ENCODE measurements around the gene EEF1AKMT2. TPM values are rescaled to one million over a fixed set of nuclear protein-coding genes. Genes with fewer than 3 reads are reported as not detected.

EEF1AKMT2 gene
- polyA plus RNA-seq, 1 of the 3 experiments (the other 2 are of a cell fraction): 14.0 TPM

- H3K9me3 ChIP-seq: no peaks in the 10 kb centered on the region
- CTCF ChIA-PET: interaction anchor here (0.6 to 1.2 kb wide), 3 partner anchors 15 to 169 kb away, joined by 3 to 4 read pairs (median 3); no protein-coding TSS in a partner anchor
- H3K4me1 ChIP-seq (ENCODE audit: control insufficient read depth in 1 of 2, insufficient read depth in 2 of 2, low read depth in 1 of 2, low read length in 1 of 2): peaks cover 6 to 9% of the 10 kb centered on the region in 2 experiments; a peak in 2 of 4 replicates
- no peak overlapping the region for H2AFZ ChIP-seq (ENCODE audit: low read depth)
- DNase-seq: no peak
- 97% methylated on average over 4 of the region's 4 CpGs for WGBS (ENCODE audit: low lambda C conversion rate)
- H3K36me3 ChIP-seq (replicated peaks in 1 of 2; ENCODE audit: control insufficient read depth in 1 of 2, insufficient read depth in 2 of 2, low read length in 1 of 2): no peaks in the 10 kb centered on the region
- H3K9me2 ChIP-seq: no peaks in the 10 kb centered on the region
- no peaks in the 10 kb centered on the region; the same call in 1 of the 2 replicates for H3K79me2 ChIP-seq (ENCODE audit: insufficient read depth)
- no peaks in the 10 kb centered on the region for H3K27me3 ChIP-seq (ENCODE audit: insufficient read depth)
- H4K20me1 ChIP-seq (ENCODE audit: insufficient read depth): peaks cover 14% of the 10 kb centered on the region; the same call in 1 of the 2 replicates
- H3K9ac ChIP-seq: no peak overlapping the region
- POLR2A ChIA-PET: no interaction called here
- H3K27ac ChIP-seq (ENCODE audit: low read depth in 2 of 2, low read length in 1 of 2): no peak overlapping the region
- no peaks in the 10 kb centered on the region for H3F3A ChIP-seq (replicated peaks; ENCODE audit: insufficient read depth)
- H3K4me2 ChIP-seq: no peak overlapping the region
- no peak overlapping the region for H3K4me3 ChIP-seq (ENCODE audit: low read depth in 2 of 2, low read length in 1 of 2)
- TF ChIP-seq PBX3 (IDR thresholded peaks at IDR 0.05) (no peak), FOSL2 (IDR thresholded peaks at IDR 0.05; ENCODE audit: borderline replicate concordance, low read depth) (no peak), MEF2A (IDR thresholded peaks at IDR 0.05; ENCODE audit: borderline replicate concordance, low read depth) (no peak), JUND (IDR thresholded peaks at IDR 0.05) (no peak), RAD21 (IDR thresholded peaks at IDR 0.05; ENCODE audit: low read length) (no peak), TCF12 (IDR thresholded peaks at IDR 0.05) (no peak), EZH2phosphoT487 (IDR thresholded peaks at IDR 0.05; ENCODE audit: borderline replicate concordance, low read depth) (no peak), USF1 (IDR thresholded peaks at IDR 0.05; ENCODE audit: borderline replicate concordance, low read depth) (no peak), RXRA (IDR thresholded peaks at IDR 0.05; ENCODE audit: borderline replicate concordance, low read depth) (no peak)
Measured at GRCh38 chr10:124716369-124716768, 75.3 kb downstream of the EEF1AKMT2 start.

GRCh38 chr10:124715439-124715838 is 76.2 kb downstream of the EEF1AKMT2 start:
- H3K27me3 ChIP-seq (ENCODE audit: insufficient read depth): no peaks in the 10 kb centered on the region
- no peaks in the 10 kb centered on the region for H3F3A ChIP-seq (replicated peaks; ENCODE audit: insufficient read depth)
- CTCF ChIA-PET: no interaction called here
- no peak overlapping the region for H3K4me3 ChIP-seq (ENCODE audit: low read depth in 2 of 2, low read length in 1 of 2)
- H4K20me1 ChIP-seq (ENCODE audit: insufficient read depth): peaks cover 14% of the 10 kb centered on the region; the same call in 1 of the 2 replicates
- DNase-seq: no peak
- no peaks in the 10 kb centered on the region for H3K9me2 ChIP-seq
- WGBS (ENCODE audit: low lambda C conversion rate): 70% methylated on average over 5 of the region's 6 CpGs
- peaks cover 6 to 9% of the 10 kb centered on the region in 2 experiments; a peak in 2 of 4 replicates for H3K4me1 ChIP-seq (ENCODE audit: control insufficient read depth in 1 of 2, insufficient read depth in 2 of 2, low read depth in 1 of 2, low read length in 1 of 2)
- no peaks in the 10 kb centered on the region for H3K36me3 ChIP-seq (replicated peaks in 1 of 2; ENCODE audit: control insufficient read depth in 1 of 2, insufficient read depth in 2 of 2, low read length in 1 of 2)
- H3K27ac ChIP-seq (ENCODE audit: low read depth in 2 of 2, low read length in 1 of 2): no peak overlapping the region
- H3K4me2 ChIP-seq: no peak overlapping the region
- H3K79me2 ChIP-seq (ENCODE audit: insufficient read depth): no peaks in the 10 kb centered on the region; the same call in none of the 2 replicates
- no peaks in the 10 kb centered on the region for H3K9me3 ChIP-seq
- POLR2A ChIA-PET: no interaction called here
- no peak overlapping the region for H3K9ac ChIP-seq
- no peak overlapping the region for H2AFZ ChIP-seq (ENCODE audit: low read depth)
- TF ChIP-seq SMC3 (IDR thresholded peaks at IDR 0.05; ENCODE audit: low read depth, low read length): no peak
- TF ChIP-seq SIN3A (IDR thresholded peaks at IDR 0.05; ENCODE audit: borderline replicate concordance, low read depth, low read length): no peak
- no peak for TF ChIP-seq USF1 (IDR thresholded peaks at IDR 0.05; ENCODE audit: borderline replicate concordance, low read depth)
- TF ChIP-seq PBX3 (IDR thresholded peaks at IDR 0.05): no peak
- TF ChIP-seq MXI1 (IDR thresholded peaks at IDR 0.05; ENCODE audit: low read depth, low read length): no peak
- TF ChIP-seq CTCF (IDR thresholded peaks at IDR 0.05): no peak
- TF ChIP-seq MEF2A (IDR thresholded peaks at IDR 0.05; ENCODE audit: borderline replicate concordance, low read depth): no peak
- no peak for TF ChIP-seq TCF12 (IDR thresholded peaks at IDR 0.05)
- no peak for TF ChIP-seq NRF1 (IDR thresholded peaks at IDR 0.05; ENCODE audit: low read depth, low read length)
- no peak for TF ChIP-seq MAX (IDR thresholded peaks at IDR 0.05; ENCODE audit: low read depth)
- TF ChIP-seq GABPA (IDR thresholded peaks at IDR 0.05; ENCODE audit: low read depth): no peak
- no peak for TF ChIP-seq TEAD4 (IDR thresholded peaks at IDR 0.05; ENCODE audit: borderline replicate concordance, insufficient read depth)

Measured in SK-N-SH (cell line).